ENCODE measurements around the gene BCAR3.

DNA sequence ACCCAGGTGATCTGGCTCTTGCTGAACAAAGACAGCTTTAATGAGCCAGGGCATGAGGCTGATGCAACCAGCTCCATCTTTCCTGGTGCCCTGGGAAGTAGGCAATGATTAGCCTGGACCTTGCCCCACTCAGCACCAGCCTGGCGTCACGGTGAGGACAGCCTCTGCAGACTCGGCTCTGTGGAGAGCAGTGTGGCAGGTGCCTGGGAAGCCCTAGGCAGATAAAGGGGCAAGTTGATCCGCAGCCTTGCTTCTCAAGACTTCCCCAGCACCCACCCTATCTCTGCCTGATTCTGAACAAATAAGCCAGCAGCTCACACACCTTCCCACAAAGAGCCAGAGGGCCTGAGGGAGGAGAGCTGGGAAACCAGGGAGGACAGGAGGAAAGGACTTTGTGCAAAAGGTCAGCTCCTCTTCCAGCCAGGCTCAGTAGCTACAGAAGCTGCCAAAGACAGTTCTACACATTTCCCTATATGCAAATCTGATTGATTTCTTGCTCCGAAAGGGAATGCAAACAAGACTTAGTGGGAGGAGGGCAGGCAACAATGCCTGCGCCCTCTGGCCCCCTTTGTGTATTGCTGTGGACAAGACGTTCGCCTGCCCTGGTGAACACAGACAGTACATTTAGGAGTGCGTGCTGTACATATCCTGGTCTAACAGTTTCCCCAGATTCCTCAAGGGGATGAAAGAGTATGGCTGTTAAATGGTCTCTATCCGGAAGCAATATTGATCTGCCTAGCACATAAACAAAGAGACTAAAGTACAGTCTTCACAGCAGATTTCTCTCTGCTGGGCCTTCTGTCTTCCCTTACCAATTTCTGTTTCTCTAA, 63.8 kb downstream of the BCAR3 start:
- no peak for TF ChIP-seq RAD21 (IDR thresholded peaks at IDR 0.05; ENCODE audit: low read depth)
- TF ChIP-seq, protein P1, sequence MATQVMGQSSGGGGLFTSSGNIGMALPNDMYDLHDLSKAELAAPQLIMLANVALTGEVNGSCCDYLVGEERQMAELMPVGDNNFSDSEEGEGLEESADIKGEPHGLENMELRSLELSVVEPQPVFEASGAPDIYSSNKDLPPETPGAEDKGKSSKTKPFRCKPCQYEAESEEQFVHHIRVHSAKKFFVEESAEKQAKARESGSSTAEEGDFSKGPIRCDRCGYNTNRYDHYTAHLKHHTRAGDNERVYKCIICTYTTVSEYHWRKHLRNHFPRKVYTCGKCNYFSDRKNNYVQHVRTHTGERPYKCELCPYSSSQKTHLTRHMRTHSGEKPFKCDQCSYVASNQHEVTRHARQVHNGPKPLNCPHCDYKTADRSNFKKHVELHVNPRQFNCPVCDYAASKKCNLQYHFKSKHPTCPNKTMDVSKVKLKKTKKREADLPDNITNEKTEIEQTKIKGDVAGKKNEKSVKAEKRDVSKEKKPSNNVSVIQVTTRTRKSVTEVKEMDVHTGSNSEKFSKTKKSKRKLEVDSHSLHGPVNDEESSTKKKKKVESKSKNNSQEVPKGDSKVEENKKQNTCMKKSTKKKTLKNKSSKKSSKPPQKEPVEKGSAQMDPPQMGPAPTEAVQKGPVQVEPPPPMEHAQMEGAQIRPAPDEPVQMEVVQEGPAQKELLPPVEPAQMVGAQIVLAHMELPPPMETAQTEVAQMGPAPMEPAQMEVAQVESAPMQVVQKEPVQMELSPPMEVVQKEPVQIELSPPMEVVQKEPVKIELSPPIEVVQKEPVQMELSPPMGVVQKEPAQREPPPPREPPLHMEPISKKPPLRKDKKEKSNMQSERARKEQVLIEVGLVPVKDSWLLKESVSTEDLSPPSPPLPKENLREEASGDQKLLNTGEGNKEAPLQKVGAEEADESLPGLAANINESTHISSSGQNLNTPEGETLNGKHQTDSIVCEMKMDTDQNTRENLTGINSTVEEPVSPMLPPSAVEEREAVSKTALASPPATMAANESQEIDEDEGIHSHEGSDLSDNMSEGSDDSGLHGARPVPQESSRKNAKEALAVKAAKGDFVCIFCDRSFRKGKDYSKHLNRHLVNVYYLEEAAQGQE (IDR thresholded peaks at IDR 0.05; ENCODE audit: low read depth): no peak
- TF ChIP-seq TAF1 (IDR thresholded peaks at IDR 0.05; ENCODE audit: low read depth): no peak
- TF ChIP-seq EGR1 (IDR thresholded peaks at IDR 0.05): no peak
- TF ChIP-seq EP300 (IDR thresholded peaks at IDR 0.05; ENCODE audit: borderline replicate concordance): no peak
- no peak for TF ChIP-seq TEAD4 (IDR thresholded peaks at IDR 0.05)
